Osteoblast (primary cell): ENCODE measurements around the gene INPP5A. TPM values are rescaled to one million over a fixed set of nuclear protein-coding genes. Genes with fewer than 3 reads are reported as not detected.

ENCODE experiments used
- DNase-seq: peaks from one replicate; pipeline ENCODE4 v3.0.0; 2011; ENCODE audit warnings: low spot score, mixed read lengths; ENCODE audit not compliant: insufficient read length; ENCODE audit errors: missing footprints
- H2AFZ ChIP-seq: 2 replicates; pipeline ENCODE4 v1.6.0; 2011; ENCODE audit warnings: mild to moderate bottlenecking, low read length
- H3K27ac ChIP-seq: 2 replicates; pipeline ENCODE4 v1.5.1; 2011; ENCODE audit warnings: mild to moderate bottlenecking, low read depth, low read length, moderate library complexity
- H3K27me3 ChIP-seq: 2 replicates; pipeline ENCODE4 v1.6.0; 2012; ENCODE audit warnings: mild to moderate bottlenecking, control low read depth, inconsistent platforms, low read length, moderate library complexity; ENCODE audit not compliant: insufficient read depth
- H3K36me3 ChIP-seq: 2 replicates; pipeline ENCODE4 v1.5.1; 2011; ENCODE audit warnings: mild to moderate bottlenecking, low read length, control low read depth, moderate library complexity; ENCODE audit not compliant: insufficient read depth
- H3K4me1 ChIP-seq: 2 replicates; pipeline ENCODE4 v1.5.1; 2011; ENCODE audit warnings: mild to moderate bottlenecking, low read length, control low read depth, moderate library complexity; ENCODE audit not compliant: insufficient read depth
- H3K4me2 ChIP-seq: 2 replicates; pipeline ENCODE4 v1.6.0; 2011; ENCODE audit warnings: mild to moderate bottlenecking, low read length; ENCODE audit not compliant: insufficient read depth
- H3K4me3 ChIP-seq: fragments of 200-600 bp; sonication (generic); 3 replicates; pipeline ENCODE4 v1.5.1; 2012; ENCODE audit warnings: mild to moderate bottlenecking, low read length, inconsistent platforms; ENCODE audit not compliant: insufficient read depth
- H3K79me2 ChIP-seq: 2 replicates; pipeline ENCODE4 v1.6.0; 2012; ENCODE audit warnings: mild to moderate bottlenecking, low read length, control low read depth, inconsistent platforms; ENCODE audit not compliant: insufficient read depth
- H3K9me3 ChIP-seq: 2 replicates; pipeline ENCODE4 v1.5.1; 2011; ENCODE audit warnings: low read depth, low read length, control low read depth
- H4K20me1 ChIP-seq: 2 replicates; pipeline ENCODE4 v1.6.0; 2012; ENCODE audit warnings: mild to moderate bottlenecking, low read length, control low read depth; ENCODE audit not compliant: insufficient read depth
- total RNA-seq: library from RNA; depleted of rRNA; stranded (reverse); fragments of >200 nt; gene quantifications from 2 replicates; pipeline ENCODE4 v1.2.3, GENCODE V29; 2012
- TF ChIP-seq, protein P1 (sequence below): IDR thresholded peaks from 2 replicates; pipeline ENCODE4 v1.5.1; 2011; ENCODE audit warnings: mild to moderate bottlenecking, low read depth, low read length, moderate library complexity; ENCODE audit errors: extremely low read depth

INPP5A gene
- total RNA-seq, 1 donor, result 22.8 TPM

DNA sequence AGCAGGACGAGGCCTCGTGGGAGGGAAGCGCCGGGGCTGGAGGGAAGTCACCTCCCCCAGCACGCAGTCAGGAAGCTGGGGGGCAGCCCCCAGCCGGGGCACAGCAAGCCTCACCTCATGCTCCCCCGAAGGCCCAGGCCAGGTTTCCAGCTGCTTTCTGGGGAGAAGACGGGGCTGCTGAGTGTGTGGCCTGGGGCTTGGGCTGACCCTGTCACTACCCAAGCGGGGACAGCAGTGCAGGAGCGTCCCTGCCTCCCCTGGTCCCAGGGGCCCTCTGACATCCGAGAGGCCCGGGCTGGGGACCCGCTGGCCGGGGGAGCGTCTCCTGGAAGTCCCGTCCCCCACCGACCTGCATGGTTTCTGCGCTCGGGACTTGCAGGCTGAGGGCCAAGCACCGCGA, 268.0 kb downstream of the INPP5A start:
- H2AFZ ChIP-seq, result no peak overlapping the region
- TF ChIP-seq, protein P1, sequence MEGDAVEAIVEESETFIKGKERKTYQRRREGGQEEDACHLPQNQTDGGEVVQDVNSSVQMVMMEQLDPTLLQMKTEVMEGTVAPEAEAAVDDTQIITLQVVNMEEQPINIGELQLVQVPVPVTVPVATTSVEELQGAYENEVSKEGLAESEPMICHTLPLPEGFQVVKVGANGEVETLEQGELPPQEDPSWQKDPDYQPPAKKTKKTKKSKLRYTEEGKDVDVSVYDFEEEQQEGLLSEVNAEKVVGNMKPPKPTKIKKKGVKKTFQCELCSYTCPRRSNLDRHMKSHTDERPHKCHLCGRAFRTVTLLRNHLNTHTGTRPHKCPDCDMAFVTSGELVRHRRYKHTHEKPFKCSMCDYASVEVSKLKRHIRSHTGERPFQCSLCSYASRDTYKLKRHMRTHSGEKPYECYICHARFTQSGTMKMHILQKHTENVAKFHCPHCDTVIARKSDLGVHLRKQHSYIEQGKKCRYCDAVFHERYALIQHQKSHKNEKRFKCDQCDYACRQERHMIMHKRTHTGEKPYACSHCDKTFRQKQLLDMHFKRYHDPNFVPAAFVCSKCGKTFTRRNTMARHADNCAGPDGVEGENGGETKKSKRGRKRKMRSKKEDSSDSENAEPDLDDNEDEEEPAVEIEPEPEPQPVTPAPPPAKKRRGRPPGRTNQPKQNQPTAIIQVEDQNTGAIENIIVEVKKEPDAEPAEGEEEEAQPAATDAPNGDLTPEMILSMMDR, result no peak

GRCh38 chr10:132806110-132806509, 268.5 kb downstream of the INPP5A start:
- Histone ChIP-seq H3K4me1 (no peaks in the 10 kb centered on the region), H3K79me2 (no peaks in the 10 kb centered on the region), H3K9me3 (peaks cover 5% of the 10 kb centered on the region), H4K20me1 (no peaks in the 10 kb centered on the region), H3K27me3 (peaks cover 13% of the 10 kb centered on the region), H3K4me2 (no peak overlapping the region), H3K4me3 (no peak overlapping the region), H3K27ac (no peak overlapping the region), H2AFZ (no peak overlapping the region), H3K36me3 (no peaks in the 10 kb centered on the region)
- TF ChIP-seq, protein P1, result no peak
- DNase-seq, result no peak

More for the DNA sequence above, 268.0 kb downstream of the INPP5A start:
- no peak for DNase-seq
- Histone ChIP-seq H3K27me3 (peaks cover 13% of the 10 kb centered on the region), H3K36me3 (no peaks in the 10 kb centered on the region), H3K9me3 (peaks cover 5% of the 10 kb centered on the region), H3K27ac (no peak overlapping the region), H3K4me1 (no peaks in the 10 kb centered on the region), H4K20me1 (no peaks in the 10 kb centered on the region), H3K4me2 (no peak overlapping the region), H3K4me3 (no peak overlapping the region), H3K79me2 (no peaks in the 10 kb centered on the region)

- TF ChIP-seq, protein P1, result no peak
- Histone ChIP-seq H4K20me1 (no peaks in the 10 kb centered on the region), H3K27me3 (peaks cover 13% of the 10 kb centered on the region)
Observed at GRCh38 chr10:132806561-132807003, 269.0 kb downstream of the INPP5A start.

DNA sequence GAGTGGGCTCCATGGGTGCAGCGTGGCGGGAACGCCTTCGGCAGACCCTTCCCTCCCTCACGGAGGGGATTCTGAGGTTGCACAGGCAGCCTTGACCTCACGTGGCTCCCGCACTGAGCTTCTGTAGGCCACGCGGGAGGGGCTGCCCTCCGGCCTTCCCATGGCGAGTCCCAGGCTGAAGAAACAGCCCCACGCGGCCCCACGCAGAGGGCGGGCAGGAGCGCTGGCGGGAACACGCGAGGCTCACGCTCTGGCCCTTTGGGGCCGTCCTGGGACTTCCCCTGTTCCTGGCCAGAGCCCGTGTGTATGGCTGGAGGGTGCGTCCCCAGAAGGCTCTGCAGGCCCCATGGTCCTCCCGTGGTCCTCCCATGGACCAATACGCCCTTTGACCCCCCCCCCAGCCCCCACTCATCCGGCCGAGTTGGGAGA, 270.0 kb downstream of the INPP5A start:
- H3K4me2 ChIP-seq, result no peak overlapping the region
- H3K4me1 ChIP-seq, result no peaks in the 10 kb centered on the region
- TF ChIP-seq, protein P1, result no peak
- H3K9me3 ChIP-seq, result no peaks in the 10 kb centered on the region
- no peaks in the 10 kb centered on the region for H3K79me2 ChIP-seq
- H4K20me1 ChIP-seq, result no peaks in the 10 kb centered on the region
- H3K27me3 ChIP-seq, result peaks cover 13% of the 10 kb centered on the region
- no peaks in the 10 kb centered on the region for H3K36me3 ChIP-seq
- H2AFZ ChIP-seq, result no peak overlapping the region
- no peak overlapping the region for H3K27ac ChIP-seq
- no peak overlapping the region for H3K4me3 ChIP-seq
- no peak for DNase-seq

More at GRCh38 chr10:132806561-132807003, 269.0 kb downstream of the INPP5A start:
- Histone ChIP-seq H3K4me2 (no peak overlapping the region), H3K36me3 (no peaks in the 10 kb centered on the region), H2AFZ (no peak overlapping the region), H3K9me3 (peaks cover 5% of the 10 kb centered on the region), H3K4me3 (no peak overlapping the region), H3K79me2 (no peaks in the 10 kb centered on the region), H3K27ac (no peak overlapping the region), H3K4me1 (no peaks in the 10 kb centered on the region)
- no peak for DNase-seq
